Psoas muscle (tissue), 8 donors: ENCODE data around the gene PDE4D. TPM values are rescaled to one million over a fixed set of nuclear protein-coding genes. Genes with fewer than 3 reads are reported as not detected.

Experiments used
- ATAC-seq, 4 donors: fragments of 200-7000 bp; cut with Tn5 transposase; one replicate each; pipeline ENCODE4 v1.9.1; 2020; ENCODE audit warnings: moderate library complexity in 3 of 4, mild to moderate bottlenecking in 2 of 4
- DNase-seq, 2 donors: peaks; one replicate each; pipeline ENCODE4 v3.0.0-alpha.2; 2020
- H3K27ac ChIP-seq: fragments of 200-600 bp; one replicate; pipeline ENCODE4 v1.8.0; 2022
- H3K27me3 ChIP-seq, 3 donors: fragments of 200-600 bp in 1 of 3; one replicate each; pipeline versions ENCODE4 v1.6.1 to v1.8.0; 2013 to 2022; ENCODE audit warnings: low read length in 2 of 3, mild to moderate bottlenecking in 2 of 3, moderate library complexity in 1 of 3; ENCODE audit not compliant: insufficient read depth in 3 of 3
- H3K36me3 ChIP-seq, 2 donors: fragments of 200-600 bp in 1 of 2; one replicate each; pipeline versions ENCODE4 v1.6.1 to v1.8.0; 2013 to 2022; ENCODE audit warnings: low read depth in 1 of 2, mild to moderate bottlenecking in 1 of 2, moderate library complexity in 1 of 2; ENCODE audit not compliant: insufficient read depth in 1 of 2
- H3K4me1 ChIP-seq: fragments of 200-600 bp; one replicate; pipeline ENCODE4 v1.8.0; 2022
- H3K4me3 ChIP-seq: fragments of 200-600 bp; one replicate; pipeline ENCODE4 v1.8.0; 2022; ENCODE audit warnings: mild to moderate bottlenecking
- H3K9me3 ChIP-seq: fragments of 200-600 bp; one replicate; pipeline ENCODE4 v1.8.0; 2022
- WGBS, 3 donors: extraction: QIAGEN DNeasy Blood & Tissue Kit; methylation state at CpG; one replicate each; pipeline versions ENCODE4 v1.1.6 to v1.1.7; 2013; 5-methylcytosine and 5-hydroxymethylcytosine counted together
- intact Hi-C, 2 donors: fragments of 100-400 bp; cut with DNase I; formaldehyde crosslinking; loops; one replicate each; pipeline versions ENCODE4 v1.11.0 to v1.14.2; 2022
- polyA plus RNA-seq, 3 donors: library from polyadenylated mRNA; stranded (reverse); fragments of 200-250 nt; gene quantifications; one replicate each; pipeline ENCODE4 v1.2.3, GENCODE V29; 2013
- total RNA-seq, 4 donors: library from RNA; stranded (reverse); fragmentation: NEBNext Ultra II Directional in 2 of 4; extraction: Animal tissue kit (Norgen Biotek cat#: 25700) in 2 of 4; gene quantifications; one replicate each; pipeline versions ENCODE4 v1.2.1 to v1.2.4, GENCODE V29; 2021 to 2023
- TF ChIP-seq, protein P1 (sequence below): fragments of 200-600 bp; IDR thresholded peaks from one replicate; pipeline ENCODE4 v1.8.0; 2022; ENCODE audit warnings: antibody characterized with exemption
- donor health status: healthy with polysubstance abuse.
- donor health status: DM: no; HTN: no; CAD: no; lungs with moderate emphysema.
- donor health status: Bipolar disorder and iron deficiency.
- donor health status: healthy.
- donor health status: DM: yes; HTN: yes; CAD: no.
- donor health status: DM: no; HTN: no; CAD: no.
- donor health status: DM: no; HTN: no; CAD: no.
- donor health status: DM: yes; HTN: yes; CAD: no.

The PDE4D gene
- total and polyA plus RNA-seq, 7 donors = 42.6 to 283 (median 88.7) TPM

DNA sequence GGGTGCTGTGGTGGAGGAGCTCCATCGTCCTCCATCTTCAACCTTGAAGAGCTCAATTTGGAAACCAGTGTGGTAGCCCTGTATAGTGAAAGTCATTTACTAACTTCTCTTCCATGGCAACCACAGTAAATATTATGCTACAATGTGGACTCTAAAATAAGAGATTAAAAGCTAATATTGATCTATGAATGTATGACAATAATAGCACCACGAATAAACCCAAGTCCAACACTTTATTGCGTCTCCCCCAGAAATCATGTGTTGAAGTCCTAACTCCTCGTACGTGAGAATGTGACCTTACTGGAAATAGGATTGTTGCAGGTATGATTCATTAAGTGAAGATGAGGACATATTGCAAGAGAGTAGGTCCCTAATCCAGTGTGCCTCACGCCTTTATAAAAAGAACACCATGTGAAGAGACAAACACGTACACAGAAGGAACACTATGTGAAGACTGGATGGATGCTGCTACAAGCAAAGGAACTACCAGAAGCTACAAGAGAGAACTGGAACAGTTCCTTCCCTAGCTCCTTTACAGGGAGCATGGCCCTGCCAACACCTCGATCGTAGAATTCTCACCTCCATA lies 276.2 kb downstream of the PDE4D start:
- Histone ChIP-seq H3K4me1 (peaks cover 19% of the 10 kb centered on the region), H3K9me3 (no peaks in the 10 kb centered on the region), H3K27me3 (no peaks in the 10 kb centered on the region), H3K36me3 (no peaks in the 10 kb centered on the region), H3K27ac (peak overlapping the region; percentile 86), H3K4me3 (peak overlapping the region; percentile 31)
- WGBS, 3 donors = 28 to 43% (median 32%) methylated on average over 9 of the region's 9 CpGs
- intact Hi-C loops = no loop called here
- DNase-seq = peak in 1 of 2 donors; percentile 63
- ATAC-seq = peak; percentile 97 to 99 (median 98)
- TF ChIP-seq, protein P1, sequence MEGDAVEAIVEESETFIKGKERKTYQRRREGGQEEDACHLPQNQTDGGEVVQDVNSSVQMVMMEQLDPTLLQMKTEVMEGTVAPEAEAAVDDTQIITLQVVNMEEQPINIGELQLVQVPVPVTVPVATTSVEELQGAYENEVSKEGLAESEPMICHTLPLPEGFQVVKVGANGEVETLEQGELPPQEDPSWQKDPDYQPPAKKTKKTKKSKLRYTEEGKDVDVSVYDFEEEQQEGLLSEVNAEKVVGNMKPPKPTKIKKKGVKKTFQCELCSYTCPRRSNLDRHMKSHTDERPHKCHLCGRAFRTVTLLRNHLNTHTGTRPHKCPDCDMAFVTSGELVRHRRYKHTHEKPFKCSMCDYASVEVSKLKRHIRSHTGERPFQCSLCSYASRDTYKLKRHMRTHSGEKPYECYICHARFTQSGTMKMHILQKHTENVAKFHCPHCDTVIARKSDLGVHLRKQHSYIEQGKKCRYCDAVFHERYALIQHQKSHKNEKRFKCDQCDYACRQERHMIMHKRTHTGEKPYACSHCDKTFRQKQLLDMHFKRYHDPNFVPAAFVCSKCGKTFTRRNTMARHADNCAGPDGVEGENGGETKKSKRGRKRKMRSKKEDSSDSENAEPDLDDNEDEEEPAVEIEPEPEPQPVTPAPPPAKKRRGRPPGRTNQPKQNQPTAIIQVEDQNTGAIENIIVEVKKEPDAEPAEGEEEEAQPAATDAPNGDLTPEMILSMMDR = no peak

DNA sequence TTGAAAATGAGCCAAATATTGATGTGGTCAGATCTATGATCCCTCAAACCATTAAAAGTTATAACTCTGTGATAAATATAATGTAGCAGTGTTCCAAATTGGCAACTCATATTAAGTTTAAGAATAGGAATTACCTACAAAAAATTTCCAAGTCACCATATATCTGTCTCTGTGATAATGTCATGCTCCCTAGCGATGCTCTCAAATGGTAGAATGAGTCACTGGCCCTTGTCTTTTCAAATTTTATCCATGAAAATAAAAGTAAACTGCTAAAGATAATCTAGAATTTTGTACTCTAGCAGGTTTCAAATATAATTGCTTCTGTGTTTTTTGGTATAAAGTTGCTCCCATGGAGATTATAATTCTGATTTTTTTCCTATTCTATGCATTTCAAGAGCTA lies 277.1 kb downstream of the PDE4D start:
- intact Hi-C loops = no loop called here
- H3K27ac ChIP-seq = peak overlapping the region; percentile 86
- peaks cover 19% of the 10 kb centered on the region for H3K4me1 ChIP-seq
- H3K36me3 ChIP-seq = no peaks in the 10 kb centered on the region
- TF ChIP-seq, protein P1 = no peak
- DNase-seq = no peak
- ATAC-seq = no peak
- H3K9me3 ChIP-seq = no peaks in the 10 kb centered on the region
- no peak overlapping the region for H3K4me3 ChIP-seq
- no peaks in the 10 kb centered on the region for H3K27me3 ChIP-seq
- 96 to 98% (median 96%) methylated on average over 1 of the region's 1 CpG for WGBS, 3 donors

DNA sequence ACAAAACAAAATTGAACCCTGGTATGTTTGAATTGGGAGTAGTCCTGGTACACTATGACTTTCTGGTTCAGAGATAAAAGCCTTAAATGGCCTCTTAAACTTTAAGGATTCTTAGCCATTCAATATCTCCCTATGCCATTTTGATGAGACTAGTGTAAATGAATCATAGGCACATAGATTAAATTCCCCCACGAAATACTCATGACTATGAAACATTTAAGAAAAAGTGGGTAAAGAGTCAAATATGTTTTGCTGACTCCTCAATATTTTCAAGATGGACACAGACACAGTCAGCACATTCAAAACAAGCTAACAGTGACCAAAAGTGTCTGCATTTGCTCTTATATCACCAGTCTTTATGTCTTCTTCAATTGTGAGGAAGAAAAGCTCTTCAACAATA lies 278.3 kb downstream of the PDE4D start:
- DNase-seq (no peak), ATAC-seq (no peak)
- intact Hi-C loops = no loop called here
- TF ChIP-seq, protein P1 = no peak
- peak overlapping the region; percentile 86 for H3K27ac ChIP-seq
- no peak overlapping the region for H3K4me3 ChIP-seq
- H3K27me3 ChIP-seq = no peaks in the 10 kb centered on the region
- no peaks in the 10 kb centered on the region for H3K36me3 ChIP-seq
- WGBS, 3 donors = 47 to 70% (median 48%) methylated on average over 1 of the region's 1 CpG
- H3K4me1 ChIP-seq = peaks cover 14% of the 10 kb centered on the region
- no peaks in the 10 kb centered on the region for H3K9me3 ChIP-seq

DNA sequence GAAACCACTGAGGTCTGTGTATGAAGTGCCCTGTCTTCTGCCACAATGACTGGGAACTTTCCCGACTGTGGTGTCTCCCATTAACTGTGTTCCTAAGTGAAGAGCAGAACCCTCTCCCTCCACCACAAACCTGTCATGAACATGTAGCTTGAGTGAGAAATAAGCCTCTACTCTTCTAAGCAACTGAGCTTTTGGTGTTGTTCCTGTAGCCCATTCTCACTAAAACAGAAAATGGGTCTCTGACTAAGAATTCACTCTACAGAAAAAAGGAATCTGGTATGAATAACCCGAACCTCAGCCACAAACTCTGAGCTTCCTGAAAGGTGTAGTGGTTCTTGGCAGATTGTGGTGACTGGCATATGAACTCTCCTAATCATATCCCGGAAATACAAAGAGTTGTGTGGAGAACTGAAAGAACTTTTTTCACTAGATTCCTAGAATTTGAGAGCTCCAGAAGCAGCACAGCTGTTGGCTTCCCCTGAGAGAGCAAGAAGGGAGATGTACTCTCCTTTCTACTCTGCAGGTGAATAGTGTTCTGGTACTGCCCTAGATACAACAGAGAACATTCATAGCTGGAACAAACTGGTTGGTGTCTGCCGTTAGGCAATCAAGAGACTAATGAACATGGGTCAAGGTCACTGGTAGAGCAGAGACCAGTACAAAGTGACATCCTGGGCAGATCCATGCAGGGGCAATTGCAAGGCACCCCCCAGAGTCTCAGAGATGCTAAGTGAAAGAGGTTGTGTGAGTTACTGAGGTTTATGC lies 283.8 kb downstream of the PDE4D start:
- Histone ChIP-seq H3K27me3 (no peaks in the 10 kb centered on the region), H3K36me3 (no peaks in the 10 kb centered on the region), H3K4me1 (peaks cover 5% of the 10 kb centered on the region), H3K27ac (no peak overlapping the region), H3K4me3 (no peak overlapping the region), H3K9me3 (no peaks in the 10 kb centered on the region)
- DNase-seq = no peak
- WGBS, 3 donors = 54 to 69% (median 57%) methylated on average over 4 of the region's 4 CpGs
- peak in 3 of 4 donors; percentile 66 to 77 (median 77) for ATAC-seq
- intact Hi-C loops = loop anchor here in 1 of 2 donors (5.0 kb wide), 2 partner anchors 33 to 43 kb away; no protein-coding TSS in a partner anchor
- TF ChIP-seq, protein P1 = no peak
